SK-N-SH treated with all-trans-retinoic acid at 6 μM for 48 hours (cell line): ENCODE data around the gene SVOPL.

Experiments
- CSDC2 ChIP-seq: fragments of 250-450 bp; sonication (Bioruptor Pico); IDR thresholded peaks from 2 replicates; pipeline ENCODE4 v1.5.0; 2020; ENCODE audit warnings: mild to moderate bottlenecking, moderate library complexity
- ESRRG ChIP-seq: fragments of 250-450 bp; sonication (Bioruptor Pico); IDR thresholded peaks from 2 replicates; pipeline ENCODE4 v1.6.1; 2021; ENCODE audit warnings: mild to moderate bottlenecking
- GLIS3 ChIP-seq: fragments of 250-450 bp; sonication (Bioruptor Pico); IDR thresholded peaks from 2 replicates; pipeline ENCODE4 v1.5.0; 2020; ENCODE audit warnings: mild to moderate bottlenecking, moderate library complexity
- RARB ChIP-seq: fragments of 250-450 bp; sonication (Bioruptor Pico); IDR thresholded peaks from 2 replicates; pipeline ENCODE4 v1.8.0; 2021; ENCODE audit warnings: mild to moderate bottlenecking, moderate library complexity
- ZFP3 ChIP-seq: fragments of 250-450 bp; sonication (Bioruptor Pico); IDR thresholded peaks from 2 replicates; pipeline ENCODE4 v1.5.0; 2020; ENCODE audit warnings: mild to moderate bottlenecking, moderate library complexity
- ZFP30 ChIP-seq: fragments of 450-650 bp; formaldehyde crosslinking; IDR thresholded peaks from 2 replicates; pipeline ENCODE4 v1.5.0; 2022; ENCODE audit warnings: mild to moderate bottlenecking, moderate library complexity
- ZNF565 ChIP-seq: fragments of 450-650 bp; formaldehyde crosslinking; conservative IDR thresholded peaks from 2 replicates; pipeline ENCODE4 v1.5.0; 2020; ENCODE audit warnings: low read depth, mild to moderate bottlenecking, moderate library complexity
- TF ChIP-seq, protein P1 (sequence below): fragments of 250-450 bp; sonication (Bioruptor Pico); IDR thresholded peaks from 2 replicates; pipeline ENCODE4 v1.5.1; 2020; ENCODE audit warnings: low read depth, mild to moderate bottlenecking, moderate library complexity
- TF ChIP-seq, protein P2 (sequence below): fragments of 250-450 bp; sonication (Bioruptor Pico); IDR thresholded peaks from 2 replicates; pipeline ENCODE4 v1.8.0; 2020; ENCODE audit warnings: mild to moderate bottlenecking, moderate library complexity, borderline replicate concordance
- TF ChIP-seq, protein P3 (sequence below): fragments of 250-450 bp; sonication (Bioruptor Pico); IDR thresholded peaks from 2 replicates; pipeline ENCODE4 v1.8.0; 2021; ENCODE audit warnings: low read depth, mild to moderate bottlenecking, moderate library complexity, borderline replicate concordance

DNA sequence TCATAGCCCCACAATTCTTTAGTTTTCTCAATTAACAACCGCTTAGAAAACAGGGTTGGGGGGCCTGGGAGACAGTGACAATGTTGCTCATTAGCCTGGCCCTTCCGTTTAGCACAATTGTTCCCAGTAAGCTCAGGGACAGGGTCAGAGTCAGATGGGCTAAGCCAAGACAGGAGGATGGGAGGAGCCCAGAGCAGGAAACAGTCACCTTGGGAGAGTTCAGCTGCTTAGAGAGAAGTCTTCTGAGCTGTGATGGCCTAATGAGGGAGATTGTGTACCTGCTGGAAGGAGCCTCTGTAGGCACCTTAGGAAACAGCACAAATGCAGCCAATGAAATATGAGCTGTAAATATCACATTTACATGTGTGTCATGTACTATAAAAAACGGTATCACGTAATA, 35.9 kb downstream of the SVOPL start:
- TF ChIP-seq ZNF565 (CRISPR knock-in tag), result no peak
- TF ChIP-seq, protein P1, sequence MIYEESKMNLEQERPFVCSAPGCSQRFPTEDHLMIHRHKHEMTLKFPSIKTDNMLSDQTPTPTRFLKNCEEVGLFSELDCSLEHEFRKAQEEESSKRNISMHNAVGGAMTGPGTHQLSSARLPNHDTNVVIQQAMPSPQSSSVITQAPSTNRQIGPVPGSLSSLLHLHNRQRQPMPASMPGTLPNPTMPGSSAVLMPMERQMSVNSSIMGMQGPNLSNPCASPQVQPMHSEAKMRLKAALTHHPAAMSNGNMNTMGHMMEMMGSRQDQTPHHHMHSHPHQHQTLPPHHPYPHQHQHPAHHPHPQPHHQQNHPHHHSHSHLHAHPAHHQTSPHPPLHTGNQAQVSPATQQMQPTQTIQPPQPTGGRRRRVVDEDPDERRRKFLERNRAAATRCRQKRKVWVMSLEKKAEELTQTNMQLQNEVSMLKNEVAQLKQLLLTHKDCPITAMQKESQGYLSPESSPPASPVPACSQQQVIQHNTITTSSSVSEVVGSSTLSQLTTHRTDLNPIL (CRISPR knock-in tag), result no peak
- no peak for TF ChIP-seq ZFP30 (CRISPR knock-in tag)
- TF ChIP-seq CSDC2 (CRISPR knock-in tag), result no peak
- TF ChIP-seq GLIS3 (CRISPR knock-in tag), result no peak
- TF ChIP-seq ZFP3 (CRISPR knock-in tag), result no peak
- TF ChIP-seq, protein P2, sequence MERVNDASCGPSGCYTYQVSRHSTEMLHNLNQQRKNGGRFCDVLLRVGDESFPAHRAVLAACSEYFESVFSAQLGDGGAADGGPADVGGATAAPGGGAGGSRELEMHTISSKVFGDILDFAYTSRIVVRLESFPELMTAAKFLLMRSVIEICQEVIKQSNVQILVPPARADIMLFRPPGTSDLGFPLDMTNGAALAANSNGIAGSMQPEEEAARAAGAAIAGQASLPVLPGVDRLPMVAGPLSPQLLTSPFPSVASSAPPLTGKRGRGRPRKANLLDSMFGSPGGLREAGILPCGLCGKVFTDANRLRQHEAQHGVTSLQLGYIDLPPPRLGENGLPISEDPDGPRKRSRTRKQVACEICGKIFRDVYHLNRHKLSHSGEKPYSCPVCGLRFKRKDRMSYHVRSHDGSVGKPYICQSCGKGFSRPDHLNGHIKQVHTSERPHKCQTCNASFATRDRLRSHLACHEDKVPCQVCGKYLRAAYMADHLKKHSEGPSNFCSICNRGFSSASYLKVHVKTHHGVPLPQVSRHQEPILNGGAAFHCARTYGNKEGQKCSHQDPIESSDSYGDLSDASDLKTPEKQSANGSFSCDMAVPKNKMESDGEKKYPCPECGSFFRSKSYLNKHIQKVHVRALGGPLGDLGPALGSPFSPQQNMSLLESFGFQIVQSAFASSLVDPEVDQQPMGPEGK (CRISPR knock-in tag), result no peak
- TF ChIP-seq, protein P3, sequence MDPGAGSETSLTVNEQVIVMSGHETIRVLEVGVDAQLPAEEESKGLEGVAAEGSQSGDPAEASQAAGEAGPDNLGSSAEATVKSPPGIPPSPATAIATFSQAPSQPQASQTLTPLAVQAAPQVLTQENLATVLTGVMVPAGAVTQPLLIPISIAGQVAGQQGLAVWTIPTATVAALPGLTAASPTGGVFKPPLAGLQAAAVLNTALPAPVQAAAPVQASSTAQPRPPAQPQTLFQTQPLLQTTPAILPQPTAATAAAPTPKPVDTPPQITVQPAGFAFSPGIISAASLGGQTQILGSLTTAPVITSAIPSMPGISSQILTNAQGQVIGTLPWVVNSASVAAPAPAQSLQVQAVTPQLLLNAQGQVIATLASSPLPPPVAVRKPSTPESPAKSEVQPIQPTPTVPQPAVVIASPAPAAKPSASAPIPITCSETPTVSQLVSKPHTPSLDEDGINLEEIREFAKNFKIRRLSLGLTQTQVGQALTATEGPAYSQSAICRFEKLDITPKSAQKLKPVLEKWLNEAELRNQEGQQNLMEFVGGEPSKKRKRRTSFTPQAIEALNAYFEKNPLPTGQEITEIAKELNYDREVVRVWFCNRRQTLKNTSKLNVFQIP (CRISPR knock-in tag), result no peak
- TF ChIP-seq RARB (CRISPR knock-in tag), result no peak
- TF ChIP-seq ESRRG, result no peak
